Uterus (tissue), 4 donors: ENCODE results near the gene MMEL1. TPM values are rescaled to one million over a fixed set of nuclear protein-coding genes. Genes with fewer than 3 reads are reported as not detected.
"Not testable (repeated sequence)": the region's sequence is repeated elsewhere in the genome, so short reads cannot be mapped to it uniquely, and the experiment has no call there.

Experiments used
- DNase-seq, 2 donors: peaks; one replicate each; pipeline ENCODE4 v3.0.0-alpha.2; 2019 to 2020
- H3K27ac ChIP-seq, 2 donors: fragments of 200-600 bp; sonication (generic); 1 replicate in 1 of 2; 2 replicates in 1 of 2; pipeline ENCODE4 v1.5.1; 2016 to 2018
- H3K27me3 ChIP-seq, 2 donors: fragments of 200-600 bp; sonication (generic); one replicate each; pipeline ENCODE4 v1.5.1; 2018 to 2019; ENCODE audit warnings: control low read depth in 1 of 2
- H3K36me3 ChIP-seq, 2 donors: fragments of 200-600 bp; sonication (generic); one replicate each; pipeline ENCODE4 v1.5.1; 2019; ENCODE audit warnings: control low read depth in 1 of 2
- H3K4me1 ChIP-seq, 2 donors: fragments of 200-600 bp; sonication (generic); one replicate each; pipeline ENCODE4 v1.5.1; 2018 to 2019; ENCODE audit warnings: control low read depth in 1 of 2
- H3K4me3 ChIP-seq, 2 donors: fragments of 200-600 bp; sonication (generic); 1 replicate in 1 of 2; 2 replicates in 1 of 2; pipeline ENCODE4 v1.5.1; 2018 to 2019; ENCODE audit warnings: mild to moderate bottlenecking in 1 of 2
- H3K9me3 ChIP-seq, 2 donors: fragments of 200-600 bp; sonication (generic); one replicate each; pipeline ENCODE4 v1.5.1; 2019; ENCODE audit warnings: control low read depth in 1 of 2
- CTCF ChIP-seq, 4 experiments: fragments of 200-600 bp in 2 of 4; fragments of 450-650 bp in 2 of 4; sonication (generic) in 2 of 4; IDR thresholded peaks; one replicate each; pipeline ENCODE4 v1.5.1; 2016 to 2019; ENCODE audit warnings: antibody characterized with exemption in 4 of 4, mild to moderate bottlenecking in 2 of 4, moderate library complexity in 1 of 4
- POLR2A ChIP-seq, 2 donors: fragments of 450-650 bp; IDR thresholded peaks; one replicate each; pipeline ENCODE4 v1.6.1; 2016; ENCODE audit warnings: antibody characterized with exemption in 2 of 2, mild to moderate bottlenecking in 1 of 2, moderate library complexity in 1 of 2
- intact Hi-C: fragments of 100-400 bp; cut with DNase I; formaldehyde crosslinking; loops from one replicate; pipeline ENCODE4 v1.15.1; 2023; ENCODE audit warnings: low total_unique reads
- total RNA-seq, 4 donors: library from RNA; depleted of rRNA in 3 of 4; stranded (reverse); fragments of >200 nt in 3 of 4; gene quantifications; one replicate each; pipeline versions ENCODE4 v1.1.0 to v1.2.4, GENCODE V29; 2014 to 2023
- donor health status: DM: yes; HTN: yes; CAD: no.

The MMEL1 gene
- total RNA-seq, 4 donors from 2014 or later: 2.6 to 4.8 TPM; not detected in 2

DNA sequence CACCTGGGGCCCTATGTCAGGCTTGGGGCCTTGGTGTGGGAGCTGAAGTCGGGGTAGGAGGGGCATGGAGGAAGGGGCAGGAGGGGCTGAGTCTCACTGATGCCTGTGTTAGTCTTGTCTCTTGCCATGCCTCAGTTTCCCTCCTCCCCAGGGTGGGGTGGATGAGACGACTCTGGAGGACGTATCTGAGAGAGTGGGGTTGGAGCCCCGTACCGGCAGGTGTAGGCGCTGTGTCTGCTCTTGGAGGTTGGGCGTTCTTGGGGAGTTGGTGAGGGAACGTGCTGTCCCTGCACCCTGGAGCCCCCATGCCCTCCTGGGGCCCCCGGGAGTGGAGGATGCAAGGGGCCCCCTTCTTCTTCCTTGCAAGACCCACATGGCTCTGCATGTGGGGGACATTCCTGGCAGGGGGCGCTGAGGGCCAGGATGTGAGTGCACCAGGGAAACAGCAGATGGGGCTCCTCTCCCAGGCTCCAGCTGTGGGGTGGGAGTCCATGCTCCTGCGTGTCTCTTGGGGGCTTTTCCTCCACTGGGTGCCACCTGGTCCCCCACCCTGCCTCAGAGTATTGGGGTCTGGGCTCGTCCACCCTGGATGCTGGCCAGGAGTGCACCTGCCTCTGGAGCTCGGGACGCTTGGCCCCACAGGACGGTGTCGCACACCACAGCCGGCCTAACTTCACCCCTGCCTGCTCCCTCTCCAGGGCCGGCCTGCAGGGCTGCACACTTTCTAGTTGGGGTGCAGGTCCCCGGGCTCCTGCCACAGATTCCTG lies 78.0 kb downstream of the MMEL1 start:
- no peaks in the 10 kb centered on the region for H3K36me3 ChIP-seq
- intact Hi-C loops: no loop called here
- H3K4me3 ChIP-seq: peak overlapping the region in 1 of 2 donors; percentile 82
- no peaks in the 10 kb centered on the region for H3K27me3 ChIP-seq
- peaks cover 0 to 7% of the 10 kb centered on the region in 2 donors for H3K4me1 ChIP-seq
- H3K27ac ChIP-seq: peak overlapping the region; percentile 88 to 90
- no peaks in the 10 kb centered on the region for H3K9me3 ChIP-seq
- no peak for DNase-seq
- TF ChIP-seq CTCF (IDR thresholded peaks at IDR 0.05) (peak in 2 of 4 experiments; percentile 34 to 35), POLR2A (IDR thresholded peaks at IDR 0.05) (no peak)

- no peaks in the 10 kb centered on the region for H3K9me3 ChIP-seq
- H3K27me3 ChIP-seq: no peaks in the 10 kb centered on the region
- intact Hi-C loops: no loop called here
- H3K27ac ChIP-seq: peak overlapping the region in 1 of 2 donors; percentile 90
- H3K4me1 ChIP-seq: peaks cover 0 to 11% of the 10 kb centered on the region in 2 donors
- no peak overlapping the region for H3K4me3 ChIP-seq
- DNase-seq: no peak
- TF ChIP-seq CTCF (IDR thresholded peaks at IDR 0.05): no peak
- no peak for TF ChIP-seq POLR2A (IDR thresholded peaks at IDR 0.05)
- no peaks in the 10 kb centered on the region for H3K36me3 ChIP-seq
Measured at GRCh38 chr1:2553871-2554620, 78.8 kb downstream of the MMEL1 start.

DNA sequence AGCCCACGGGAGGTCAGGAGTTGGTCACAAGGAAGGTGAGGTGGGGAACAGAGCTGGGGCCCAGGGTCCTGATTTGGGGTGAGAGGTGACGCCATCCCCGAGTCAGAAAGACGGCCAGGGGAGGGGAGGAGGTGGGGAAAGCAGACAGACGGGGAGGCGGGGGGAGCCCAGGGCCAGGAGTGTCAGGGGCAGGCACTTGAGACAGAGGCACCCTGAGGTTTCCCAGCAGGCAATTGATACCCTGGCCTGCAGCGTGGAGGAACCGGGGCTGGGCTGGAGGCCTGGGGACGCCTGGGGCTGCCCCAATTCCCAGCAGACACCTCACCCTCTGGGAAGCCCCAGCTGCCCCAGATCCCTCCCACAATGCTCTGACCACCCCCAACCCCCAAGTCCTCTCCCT lies 79.7 kb downstream of the MMEL1 start:
- intact Hi-C loops, DNase-seq, H3K9me3 ChIP-seq, H3K27ac ChIP-seq, H3K36me3 ChIP-seq, H3K27me3 ChIP-seq, H3K4me3 ChIP-seq: not testable (repeated sequence)
- peaks cover 0 to 17% of the 10 kb centered on the region in 2 donors for H3K4me1 ChIP-seq

DNA sequence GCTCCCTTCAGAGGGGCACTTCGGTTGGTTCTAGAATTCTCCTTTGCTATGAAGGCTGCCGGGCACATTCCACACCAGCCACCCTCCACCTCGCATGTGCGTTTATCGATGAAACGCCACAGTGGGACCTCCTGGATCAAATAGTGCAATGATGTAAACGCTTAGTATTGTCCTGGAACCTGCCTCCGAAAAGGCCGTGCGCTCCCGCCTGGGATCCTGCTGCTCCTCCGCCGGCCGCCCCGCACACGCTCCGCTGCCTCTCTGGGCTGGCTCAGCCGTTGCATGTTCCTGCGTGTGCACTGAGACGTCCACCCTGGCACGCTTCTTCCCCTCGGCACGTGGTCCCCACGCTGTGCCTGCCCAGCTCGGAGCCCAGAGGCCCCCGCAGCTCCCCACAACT lies 80.6 kb downstream of the MMEL1 start:
- TF ChIP-seq POLR2A (IDR thresholded peaks at IDR 0.05) (no peak), CTCF (IDR thresholded peaks at IDR 0.05) (no peak)
- no peaks in the 10 kb centered on the region for H3K36me3 ChIP-seq
- H3K27ac ChIP-seq: no peak overlapping the region
- no peaks in the 10 kb centered on the region for H3K27me3 ChIP-seq
- H3K9me3 ChIP-seq: no peaks in the 10 kb centered on the region
- intact Hi-C loops: no loop called here
- H3K4me3 ChIP-seq: no peak overlapping the region
- no peak for DNase-seq
- peaks cover 0 to 25% of the 10 kb centered on the region in 2 donors for H3K4me1 ChIP-seq

DNA sequence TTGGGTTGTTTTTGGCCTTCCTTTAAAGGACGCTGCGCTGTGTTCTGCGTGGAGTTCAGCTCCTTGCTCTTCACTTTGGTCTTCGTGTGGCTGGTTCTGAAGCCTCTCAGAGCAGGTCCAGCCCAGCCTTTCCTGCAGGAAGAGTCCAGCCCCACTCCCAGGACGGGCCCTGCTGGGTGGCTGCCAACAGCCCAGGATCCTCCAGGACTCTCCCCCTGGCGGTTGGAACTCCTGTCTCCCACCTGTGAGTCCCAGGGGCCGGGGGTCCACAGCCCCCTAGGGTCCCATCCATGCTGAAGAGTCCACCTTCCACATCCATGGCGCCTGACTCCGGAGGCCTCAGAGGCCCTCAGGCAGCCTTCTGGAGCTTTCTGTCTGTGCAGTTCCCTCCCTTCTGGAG lies 81.3 kb downstream of the MMEL1 start:
- DNase-seq, H3K36me3 ChIP-seq, H3K9me3 ChIP-seq, H3K27me3 ChIP-seq, intact Hi-C loops, H3K27ac ChIP-seq, H3K4me3 ChIP-seq: not testable (repeated sequence)
- H3K4me1 ChIP-seq: peaks cover 0 to 31% of the 10 kb centered on the region in 2 donors

GRCh38 chr1:2550309-2550861 lies 82.4 kb downstream of the MMEL1 start:
- peak overlapping the region in 1 of 2 donors; percentile 95 for H3K27ac ChIP-seq
- H3K27me3 ChIP-seq, H3K36me3 ChIP-seq, H3K9me3 ChIP-seq, intact Hi-C loops, DNase-seq, H3K4me3 ChIP-seq: not testable (repeated sequence)
- H3K4me1 ChIP-seq: peaks cover 0 to 30% of the 10 kb centered on the region in 2 donors

DNA sequence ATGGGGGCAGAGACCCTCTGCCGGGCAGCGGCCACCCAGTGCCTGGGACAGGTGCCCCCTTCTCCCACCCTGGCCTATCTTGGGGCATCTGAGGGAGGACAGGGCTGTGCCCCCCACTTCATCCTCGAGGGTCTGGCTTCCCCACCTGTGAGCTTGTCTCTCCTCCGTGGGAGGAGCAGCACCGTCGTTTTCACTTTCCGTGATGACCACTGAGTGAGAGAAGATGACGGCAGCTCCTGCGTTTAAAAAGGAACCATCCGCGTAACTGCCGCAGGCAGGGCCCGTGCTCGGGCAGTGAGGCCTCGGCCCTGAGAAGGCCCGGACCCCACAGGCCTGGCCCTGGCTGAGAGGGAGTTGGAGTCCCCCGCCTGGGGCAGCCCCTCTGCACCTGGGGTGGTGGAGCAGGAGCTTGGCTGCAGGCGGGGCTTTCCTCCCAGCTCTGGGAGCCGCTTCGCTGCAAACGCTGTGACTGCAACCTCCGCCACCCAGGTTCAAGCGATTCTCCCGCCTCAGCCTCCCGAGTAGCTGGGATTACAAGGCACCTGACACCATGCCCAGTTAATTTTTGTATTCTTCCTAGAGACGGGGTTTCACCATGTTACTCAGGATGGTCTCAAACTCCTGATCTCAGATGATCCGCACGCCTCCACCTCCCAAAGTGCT lies 83.3 kb downstream of the MMEL1 start:
- H3K4me3 ChIP-seq, H3K36me3 ChIP-seq, H3K27me3 ChIP-seq, DNase-seq, H3K9me3 ChIP-seq: not testable (repeated sequence)
- H3K27ac ChIP-seq: peak overlapping the region; percentile 85 to 95
- intact Hi-C loops: loop anchor here (5.0 kb wide), 1 partner anchor 137 kb away; the partner anchor contains the start of gene PEX10
- peaks cover 0 to 24% of the 10 kb centered on the region in 2 donors for H3K4me1 ChIP-seq
